B cell (primary cell): Measurements from ENCODE around the gene PAXIP1. TPM values are rescaled to one million over a fixed set of nuclear protein-coding genes. Genes with fewer than 3 reads are reported as not detected.

Experiments used
- ATAC-seq: fragments of 200-7000 bp; cut with Tn5 transposase; one replicate; pipeline ENCODE4 v1.10.0; 2021; ENCODE audit warnings: low read depth, mild to moderate bottlenecking, moderate number of reproducible peaks, moderate library complexity
- CTCF ChIA-PET: fragments of 350-600 bp; sonication (Branson Sonifier 250); formaldehyde crosslinking; loops from one replicate; lab custom pipeline; 2021; ENCODE audit warnings: antibody characterized with exemption, inconsistent platforms; lab: Charles Lee
- POLR2A ChIA-PET: fragments of 350-600 bp; sonication (Branson Sonifier 250); formaldehyde crosslinking; loops from one replicate; lab custom pipeline; 2021; ENCODE audit warnings: antibody characterized with exemption; lab: Charles Lee
- DNase-seq: peaks from one replicate; pipeline ENCODE4 v3.0.0; 2013
- H2AFZ ChIP-seq: 2 replicates; pipeline ENCODE4 v1.6.1; 2012; ENCODE audit warnings: mild to moderate bottlenecking, low read depth, low read length; ENCODE audit not compliant: insufficient read depth, poor library complexity, severe bottlenecking
- H3K27ac ChIP-seq, 2 donors: 1 replicate in 1 of 2; 2 replicates in 1 of 2; pipeline ENCODE4 v1.5.1; 2012 to 2013; ENCODE audit warnings: low read length in 2 of 2, mild to moderate bottlenecking in 2 of 2, moderate library complexity in 1 of 2
- H3K27me3 ChIP-seq, 4 experiments: fragments of 200-600 bp in 1 of 4; sonication (generic) in 1 of 4; replicated peaks in 1 of 4; 1 replicate in 2 of 4; 2 replicates in 2 of 4; pipeline versions ENCODE4 v1.6.1 to v1.7.0; 2013 to 2016; ENCODE audit warnings: low read length in 3 of 4, mild to moderate bottlenecking in 2 of 4, mixed read lengths in 1 of 4, moderate library complexity in 1 of 4; ENCODE audit not compliant: insufficient read depth in 4 of 4, control insufficient read depth in 3 of 4; ENCODE audit errors: control extremely low read depth in 1 of 4
- H3K36me3 ChIP-seq, 2 experiments: replicated peaks in 1 of 2; 1 replicate in 1 of 2; 2 replicates in 1 of 2; pipeline versions ENCODE4 v1.6.1 to v1.7.1; 2013; ENCODE audit warnings: low read length in 1 of 2; ENCODE audit not compliant: insufficient read depth in 2 of 2, control insufficient read depth in 1 of 2; ENCODE audit errors: control extremely low read depth in 1 of 2, extremely low read depth in 1 of 2
- H3K4me1 ChIP-seq, 2 donors: fragments of 200-600 bp in 1 of 2; sonication (generic) in 1 of 2; 1 replicate in 1 of 2; 2 replicates in 1 of 2; pipeline versions ENCODE4 v1.5.1 to v1.6.1; 2013 to 2017; ENCODE audit warnings: low read length in 2 of 2; ENCODE audit not compliant: control insufficient read depth in 2 of 2, insufficient read depth in 2 of 2
- H3K4me2 ChIP-seq: replicated peaks from 2 replicates; pipeline ENCODE3; 2012; ENCODE audit warnings: mild to moderate bottlenecking, low read depth, low read length; ENCODE audit not compliant: poor library complexity, severe bottlenecking
- H3K4me3 ChIP-seq, 5 experiments: fragments of 200-600 bp in 1 of 5; sonication (generic) in 1 of 5; 1 replicate in 3 of 5; 2 replicates in 2 of 5; pipeline versions ENCODE4 v1.5.1 to v1.7.0; 2011 to 2016; ENCODE audit warnings: low read length in 4 of 5, mild to moderate bottlenecking in 4 of 5, low read depth in 2 of 5, control low read depth in 1 of 5, moderate library complexity in 1 of 5; ENCODE audit not compliant: insufficient read depth in 1 of 5; ENCODE audit errors: control extremely low read depth in 1 of 5, extremely low read depth in 1 of 5
- H3K79me2 ChIP-seq: fragments of 200-600 bp; sonication (generic); one replicate; pipeline ENCODE4 v1.6.0; 2016; ENCODE audit warnings: low read length; ENCODE audit not compliant: control insufficient read depth, insufficient read depth
- H3K9ac ChIP-seq: fragments of 200-600 bp; sonication (generic); 2 replicates; pipeline ENCODE4 v1.6.1; 2017; ENCODE audit warnings: mild to moderate bottlenecking, low read length, moderate library complexity
- H3K9me3 ChIP-seq, 3 donors: one replicate each; pipeline versions ENCODE4 v1.6.1 to v1.7.1; 2013; ENCODE audit warnings: low read length in 2 of 3; ENCODE audit not compliant: control insufficient read depth in 2 of 3, insufficient read depth in 1 of 3; ENCODE audit errors: control extremely low read depth in 1 of 3
- H4K20me1 ChIP-seq: 2 replicates; pipeline ENCODE4 v1.6.0; 2012; ENCODE audit warnings: mild to moderate bottlenecking, low read length; ENCODE audit not compliant: insufficient read depth, control insufficient read depth, poor library complexity, severe bottlenecking
- H3K27ac Mint-ChIP-seq: one replicate; pipeline ENCODE4 v1.8.0; 2021; ENCODE audit warnings: mixed read lengths
- H3K27me3 Mint-ChIP-seq: one replicate; pipeline ENCODE4 v1.8.0; 2021; ENCODE audit warnings: mixed read lengths
- H3K4me1 Mint-ChIP-seq: one replicate; pipeline ENCODE4 v1.8.0; 2021; ENCODE audit warnings: mixed read lengths
- H3K4me3 Mint-ChIP-seq: one replicate; pipeline ENCODE4 v1.8.0; 2021; ENCODE audit warnings: mixed read lengths
- H3K9me3 Mint-ChIP-seq: one replicate; pipeline ENCODE4 v1.8.0; 2022; ENCODE audit warnings: mixed read lengths; ENCODE audit not compliant: insufficient read depth
- EZH2 ChIP-seq: IDR thresholded peaks from 2 replicates; pipeline ENCODE4 v1.6.1; 2012; ENCODE audit warnings: borderline replicate concordance, low read depth, mild to moderate bottlenecking, moderate library complexity, low read length; ENCODE audit not compliant: insufficient read depth, poor library complexity, severe bottlenecking
- WGBS: methylation state at CpG from one replicate; pipeline ENCODE4 v1.1.5; 2013; ENCODE audit warnings: missing lambda C conversion rate; ENCODE audit not compliant: insufficient coverage; 5-methylcytosine and 5-hydroxymethylcytosine counted together
- intact Hi-C: fragments of 100-400 bp; cut with micrococcal nuclease; formaldehyde crosslinking; loops from one replicate; pipeline ENCODE4 v1.10.0; 2022
- polyA plus RNA-seq: library from polyadenylated mRNA; depleted of rRNA; stranded (reverse); fragments of >200 nt; gene quantifications from 2 replicates; pipeline ENCODE4 v1.2.3, GENCODE V29; 2012
- total RNA-seq, 2 donors: library from RNA; stranded (reverse); fragments of 120-200 nt in 1 of 2; gene quantifications; 1 replicate in 1 of 2; 2 replicates in 1 of 2; pipeline versions ENCODE4 v1.2.3 to v1.2.4, GENCODE V29; 2013 to 2022
- TF ChIP-seq, protein P1 (sequence below): fragments of 200-600 bp; IDR thresholded peaks from one replicate; pipeline ENCODE4 v1.8.0; 2022; ENCODE audit warnings: antibody characterized with exemption, mild to moderate bottlenecking

PAXIP1 gene
- total and polyA plus RNA-seq, 2 donors (not counting 1 experiment from before 2014, with no cell fraction given): 9.2 to 18.5 TPM

DNA sequence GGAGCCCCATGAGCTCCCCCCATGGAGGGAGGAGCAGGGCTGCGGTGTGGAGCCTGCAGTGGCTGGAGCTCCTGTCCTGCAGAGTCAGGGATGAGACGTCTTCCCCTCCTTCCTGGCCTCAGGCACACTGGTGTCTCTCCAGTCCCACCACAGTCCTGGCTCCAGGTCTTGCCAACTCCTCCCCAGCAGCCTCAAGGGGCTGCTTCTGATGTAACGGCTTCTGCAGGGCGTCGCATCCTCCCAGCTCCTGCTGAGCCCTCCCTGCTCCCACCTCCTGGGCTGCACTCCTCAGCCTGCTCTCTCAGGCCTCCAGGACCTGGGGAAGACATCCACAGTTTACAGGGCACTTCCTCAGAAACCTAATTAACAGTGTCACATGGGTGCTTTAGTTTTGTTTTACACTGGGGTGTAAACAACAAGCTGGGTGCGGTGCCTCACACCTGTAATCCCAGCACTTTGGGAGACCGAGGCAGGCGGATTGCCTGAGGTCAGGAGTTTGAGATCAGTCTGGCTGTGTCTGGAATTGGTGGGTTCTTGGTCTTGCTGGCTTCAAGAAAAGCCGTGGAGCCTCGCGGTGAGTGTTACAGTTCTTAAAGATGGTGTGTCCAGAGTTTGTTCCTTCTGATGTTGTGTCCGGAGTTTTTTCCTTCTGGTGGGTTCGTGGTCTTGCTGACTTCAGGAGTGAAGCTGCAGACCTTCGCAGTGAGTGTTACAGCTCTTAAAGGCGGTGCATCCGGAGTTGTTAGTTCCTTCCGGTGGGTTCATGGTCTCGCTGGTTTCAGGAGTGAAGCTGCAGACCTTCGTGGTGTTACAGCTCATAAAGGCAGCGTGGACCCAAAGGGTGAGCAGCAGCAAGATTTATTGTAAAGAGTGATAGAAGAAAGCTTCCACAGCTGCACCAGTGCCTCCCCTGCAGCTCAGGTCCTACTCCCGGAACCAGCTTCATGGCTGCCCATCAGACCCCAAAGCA is 95.0 kb downstream of the PAXIP1 start:
- Histone ChIP-seq H3K36me3 (no peaks in the 10 kb centered on the region), H3K9ac (no peak overlapping the region), H3K4me3 (no peak overlapping the region), H3K4me1 (no peaks in the 10 kb centered on the region), H3K79me2 (no peaks in the 10 kb centered on the region), H3K9me3 (peaks cover 0 to 22% (median 0%) of the 10 kb centered on the region in 3 donors), H2AFZ (no peak overlapping the region), H3K27me3 (no peaks in the 10 kb centered on the region), H4K20me1 (no peaks in the 10 kb centered on the region), H3K27ac (no peak overlapping the region), H3K4me2 (no peak overlapping the region)
- CTCF ChIA-PET: no interaction called here
- no peak overlapping the region for H3K27ac Mint-ChIP-seq
- POLR2A ChIA-PET: no interaction called here
- H3K4me1 Mint-ChIP-seq: peaks cover 3% of the 10 kb centered on the region
- ATAC-seq (no peak), DNase-seq (no peak)
- peaks cover 2% of the 10 kb centered on the region for H3K9me3 Mint-ChIP-seq
- intact Hi-C loops: no loop called here
- TF ChIP-seq EZH2: no peak
- TF ChIP-seq, protein P1, sequence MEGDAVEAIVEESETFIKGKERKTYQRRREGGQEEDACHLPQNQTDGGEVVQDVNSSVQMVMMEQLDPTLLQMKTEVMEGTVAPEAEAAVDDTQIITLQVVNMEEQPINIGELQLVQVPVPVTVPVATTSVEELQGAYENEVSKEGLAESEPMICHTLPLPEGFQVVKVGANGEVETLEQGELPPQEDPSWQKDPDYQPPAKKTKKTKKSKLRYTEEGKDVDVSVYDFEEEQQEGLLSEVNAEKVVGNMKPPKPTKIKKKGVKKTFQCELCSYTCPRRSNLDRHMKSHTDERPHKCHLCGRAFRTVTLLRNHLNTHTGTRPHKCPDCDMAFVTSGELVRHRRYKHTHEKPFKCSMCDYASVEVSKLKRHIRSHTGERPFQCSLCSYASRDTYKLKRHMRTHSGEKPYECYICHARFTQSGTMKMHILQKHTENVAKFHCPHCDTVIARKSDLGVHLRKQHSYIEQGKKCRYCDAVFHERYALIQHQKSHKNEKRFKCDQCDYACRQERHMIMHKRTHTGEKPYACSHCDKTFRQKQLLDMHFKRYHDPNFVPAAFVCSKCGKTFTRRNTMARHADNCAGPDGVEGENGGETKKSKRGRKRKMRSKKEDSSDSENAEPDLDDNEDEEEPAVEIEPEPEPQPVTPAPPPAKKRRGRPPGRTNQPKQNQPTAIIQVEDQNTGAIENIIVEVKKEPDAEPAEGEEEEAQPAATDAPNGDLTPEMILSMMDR: no peak
- H3K4me3 Mint-ChIP-seq: peak overlapping the region; percentile 23
- peaks cover 32% of the 10 kb centered on the region for H3K27me3 Mint-ChIP-seq
- 83% methylated on average over 21 of the region's 21 CpGs for WGBS

DNA sequence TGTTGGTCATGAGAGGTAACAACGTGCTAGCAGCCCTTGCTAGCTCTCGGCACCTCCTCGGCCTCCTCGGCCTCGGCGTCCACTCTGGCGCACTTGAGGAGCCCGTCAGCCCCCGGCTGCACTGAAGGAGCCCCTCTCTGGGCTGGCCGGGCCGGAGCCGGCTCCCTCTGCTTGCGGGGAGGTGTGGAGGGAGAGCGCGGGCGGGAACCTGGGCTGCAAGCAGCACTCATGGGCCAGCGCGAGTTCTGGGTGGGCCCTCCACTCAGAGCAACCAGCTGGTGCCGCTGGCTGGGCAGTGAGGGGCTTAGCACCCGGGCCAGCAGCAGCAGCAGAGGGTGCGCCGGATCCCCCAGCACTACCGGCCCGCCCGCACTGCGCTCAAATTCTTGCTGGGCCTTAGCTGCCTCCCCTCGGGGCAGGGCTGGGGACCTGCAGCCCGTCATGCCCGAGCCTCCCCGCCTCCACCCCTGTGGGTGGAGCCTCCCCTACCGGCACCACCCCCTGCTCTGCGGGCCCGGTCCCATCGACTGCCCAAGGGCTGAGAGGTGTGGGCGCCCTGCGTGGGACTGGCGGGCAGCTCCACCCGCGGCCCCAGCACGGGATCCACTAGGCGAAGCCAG is 96.1 kb downstream of the PAXIP1 start:
- TF ChIP-seq, protein P1: no peak
- no peak for TF ChIP-seq EZH2
- intact Hi-C loops: no loop called here
- Mint-ChIP-seq H3K27ac (no peak overlapping the region), H3K4me3 (no peak overlapping the region), H3K4me1 (peaks cover 3% of the 10 kb centered on the region), H3K9me3 (peaks cover 2% of the 10 kb centered on the region), H3K27me3 (peaks cover 28% of the 10 kb centered on the region)
- Histone ChIP-seq H3K4me3 (no peak overlapping the region), H2AFZ (no peak overlapping the region), H3K79me2 (no peaks in the 10 kb centered on the region), H3K9me3 (peaks cover 0 to 20% (median 0%) of the 10 kb centered on the region in 3 donors), H3K27ac (no peak overlapping the region), H3K4me1 (no peaks in the 10 kb centered on the region), H3K27me3 (no peaks in the 10 kb centered on the region), H3K4me2 (no peak overlapping the region), H3K36me3 (no peaks in the 10 kb centered on the region), H3K9ac (no peak overlapping the region), H4K20me1 (no peaks in the 10 kb centered on the region)
- CTCF ChIA-PET: no interaction called here
- 94% methylated on average over 41 of the region's 41 CpGs for WGBS
- POLR2A ChIA-PET: no interaction called here
- DNase-seq (no peak), ATAC-seq (no peak)
